ENCODE results near the gene ZNF385B. TPM values are rescaled to one million over a fixed set of nuclear protein-coding genes. Genes with fewer than 3 reads are reported as not detected.

ZNF385B gene
- polyA plus RNA-seq, 1 of the 3 experiments (the other 2 are of a cell fraction) = 0.16 TPM

GRCh38 chr2:179528576-179529069, 332.8 kb downstream of the ZNF385B start (continued):
- TF ChIP-seq MAX (IDR thresholded peaks at IDR 0.05; ENCODE audit: low read depth) = no peak
- TF ChIP-seq PBX3 (IDR thresholded peaks at IDR 0.05) = no peak
- TF ChIP-seq EP300 (IDR thresholded peaks at IDR 0.05; ENCODE audit: borderline replicate concordance in 1 of 2, low read depth in 1 of 2, low read length in 1 of 2) = no peak
- no peak for TF ChIP-seq TAF1 (IDR thresholded peaks at IDR 0.05; ENCODE audit: borderline replicate concordance, low read depth, low read length)
- no peak for TF ChIP-seq FOSL2 (IDR thresholded peaks at IDR 0.05; ENCODE audit: borderline replicate concordance, low read depth)

GRCh38 chr2:179525340-179525739, 336.1 kb downstream of the ZNF385B start:
- H3K79me2 ChIP-seq (ENCODE audit: insufficient read depth) = no peaks in the 10 kb centered on the region
- CTCF ChIA-PET = no interaction called here
- H3K27me3 ChIP-seq (ENCODE audit: insufficient read depth) = no peaks in the 10 kb centered on the region
- H3K4me2 ChIP-seq = no peak overlapping the region
- H3K4me1 ChIP-seq (ENCODE audit: control insufficient read depth in 1 of 2, insufficient read depth in 2 of 2, low read depth in 1 of 2, low read length in 1 of 2) = no peaks in the 10 kb centered on the region
- H2AFZ ChIP-seq (ENCODE audit: low read depth) = no peak overlapping the region
- DNase-seq = no peak
- TF ChIP-seq TEAD4 (IDR thresholded peaks at IDR 0.05; ENCODE audit: borderline replicate concordance, insufficient read depth) = no peak
- TF ChIP-seq MXI1 (IDR thresholded peaks at IDR 0.05; ENCODE audit: low read depth, low read length) = no peak
- no peak for TF ChIP-seq CHD2 (IDR thresholded peaks at IDR 0.05; ENCODE audit: low read length, partially characterized antibody)
- no peak for TF ChIP-seq REST (IDR thresholded peaks at IDR 0.05; ENCODE audit: low read depth, low read length)
- TF ChIP-seq FOXM1 (IDR thresholded peaks at IDR 0.05; ENCODE audit: low read depth) = no peak
- no peak for TF ChIP-seq ELF1 (IDR thresholded peaks at IDR 0.05)
- TF ChIP-seq TCF12 (IDR thresholded peaks at IDR 0.05) = no peak
- TF ChIP-seq RXRA (IDR thresholded peaks at IDR 0.05; ENCODE audit: borderline replicate concordance, low read depth) = no peak
- no peak for TF ChIP-seq MAX (IDR thresholded peaks at IDR 0.05; ENCODE audit: low read depth)
- TF ChIP-seq CTCF (IDR thresholded peaks at IDR 0.05) = no peak
- no peak for TF ChIP-seq EP300 (IDR thresholded peaks at IDR 0.05; ENCODE audit: borderline replicate concordance in 1 of 2, low read depth in 1 of 2, low read length in 1 of 2)
- TF ChIP-seq EZH2phosphoT487 (IDR thresholded peaks at IDR 0.05; ENCODE audit: borderline replicate concordance, low read depth) = no peak
- WGBS (ENCODE audit: low lambda C conversion rate) = 56% methylated on average over 3 of the region's 3 CpGs
- H3K36me3 ChIP-seq (replicated peaks in 1 of 2; ENCODE audit: control insufficient read depth in 1 of 2, insufficient read depth in 2 of 2, low read length in 1 of 2) = no peaks in the 10 kb centered on the region
- no peaks in the 10 kb centered on the region for H3K9me2 ChIP-seq
- no peaks in the 10 kb centered on the region for H3F3A ChIP-seq (replicated peaks; ENCODE audit: insufficient read depth)
- POLR2A ChIA-PET = no interaction called here
- no peaks in the 10 kb centered on the region for H3K9me3 ChIP-seq
- no peak overlapping the region for H3K4me3 ChIP-seq (ENCODE audit: low read depth in 2 of 2, low read length in 1 of 2)
- H3K27ac ChIP-seq (ENCODE audit: low read depth in 2 of 2, low read length in 1 of 2) = no peak overlapping the region
- no peaks in the 10 kb centered on the region for H4K20me1 ChIP-seq (ENCODE audit: insufficient read depth)
- H3K9ac ChIP-seq = no peak overlapping the region
